Osteoblast (primary cell): Measurements from ENCODE around the gene FAM187B. TPM values are rescaled to one million over a fixed set of nuclear protein-coding genes. Genes with fewer than 3 reads are reported as not detected.

ENCODE experiments used
- DNase-seq: peaks from one replicate; pipeline ENCODE4 v3.0.0; 2011; ENCODE audit warnings: low spot score, mixed read lengths; ENCODE audit not compliant: insufficient read length; ENCODE audit errors: missing footprints
- H2AFZ ChIP-seq: 2 replicates; pipeline ENCODE4 v1.6.0; 2011; ENCODE audit warnings: mild to moderate bottlenecking, low read length
- H3K27ac ChIP-seq: 2 replicates; pipeline ENCODE4 v1.5.1; 2011; ENCODE audit warnings: mild to moderate bottlenecking, low read depth, low read length, moderate library complexity
- H3K27me3 ChIP-seq: 2 replicates; pipeline ENCODE4 v1.6.0; 2012; ENCODE audit warnings: mild to moderate bottlenecking, control low read depth, inconsistent platforms, low read length, moderate library complexity; ENCODE audit not compliant: insufficient read depth
- H3K36me3 ChIP-seq: 2 replicates; pipeline ENCODE4 v1.5.1; 2011; ENCODE audit warnings: mild to moderate bottlenecking, low read length, control low read depth, moderate library complexity; ENCODE audit not compliant: insufficient read depth
- H3K4me1 ChIP-seq: 2 replicates; pipeline ENCODE4 v1.5.1; 2011; ENCODE audit warnings: mild to moderate bottlenecking, low read length, control low read depth, moderate library complexity; ENCODE audit not compliant: insufficient read depth
- H3K4me2 ChIP-seq: 2 replicates; pipeline ENCODE4 v1.6.0; 2011; ENCODE audit warnings: mild to moderate bottlenecking, low read length; ENCODE audit not compliant: insufficient read depth
- H3K4me3 ChIP-seq: fragments of 200-600 bp; sonication (generic); 3 replicates; pipeline ENCODE4 v1.5.1; 2012; ENCODE audit warnings: mild to moderate bottlenecking, low read length, inconsistent platforms; ENCODE audit not compliant: insufficient read depth
- H3K79me2 ChIP-seq: 2 replicates; pipeline ENCODE4 v1.6.0; 2012; ENCODE audit warnings: mild to moderate bottlenecking, low read length, control low read depth, inconsistent platforms; ENCODE audit not compliant: insufficient read depth
- H3K9me3 ChIP-seq: 2 replicates; pipeline ENCODE4 v1.5.1; 2011; ENCODE audit warnings: low read depth, low read length, control low read depth
- H4K20me1 ChIP-seq: 2 replicates; pipeline ENCODE4 v1.6.0; 2012; ENCODE audit warnings: mild to moderate bottlenecking, low read length, control low read depth; ENCODE audit not compliant: insufficient read depth
- total RNA-seq: library from RNA; depleted of rRNA; stranded (reverse); fragments of >200 nt; gene quantifications from 2 replicates; pipeline ENCODE4 v1.2.3, GENCODE V29; 2012
- TF ChIP-seq, protein P1 (sequence below): IDR thresholded peaks from 2 replicates; pipeline ENCODE4 v1.5.1; 2011; ENCODE audit warnings: mild to moderate bottlenecking, low read depth, low read length, moderate library complexity; ENCODE audit errors: extremely low read depth

Gene FAM187B
- total RNA-seq, 1 donor, result not detected

DNA sequence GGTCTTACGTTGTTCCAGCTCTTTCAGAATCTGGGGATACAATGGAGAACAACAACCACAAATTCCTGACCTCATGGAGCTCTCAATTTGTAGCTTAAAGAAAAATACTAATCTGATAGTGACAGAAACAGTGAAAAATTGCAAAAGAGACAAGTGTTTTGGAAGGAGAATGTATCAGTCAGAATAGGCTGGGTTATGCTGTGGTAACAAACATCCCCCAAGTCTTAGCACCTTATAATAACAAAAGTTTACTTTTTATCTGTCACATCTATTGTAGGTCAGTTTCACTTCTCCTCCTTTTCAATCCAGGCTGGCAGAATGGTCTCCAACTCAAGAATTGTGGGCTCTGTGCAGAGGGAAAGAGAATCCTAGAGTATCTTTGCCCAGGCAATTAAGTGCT lies 9.5 kb downstream of the FAM187B start:
- Histone ChIP-seq H3K27me3 (peaks cover 3% of the 10 kb centered on the region), H2AFZ (no peak overlapping the region)

DNA sequence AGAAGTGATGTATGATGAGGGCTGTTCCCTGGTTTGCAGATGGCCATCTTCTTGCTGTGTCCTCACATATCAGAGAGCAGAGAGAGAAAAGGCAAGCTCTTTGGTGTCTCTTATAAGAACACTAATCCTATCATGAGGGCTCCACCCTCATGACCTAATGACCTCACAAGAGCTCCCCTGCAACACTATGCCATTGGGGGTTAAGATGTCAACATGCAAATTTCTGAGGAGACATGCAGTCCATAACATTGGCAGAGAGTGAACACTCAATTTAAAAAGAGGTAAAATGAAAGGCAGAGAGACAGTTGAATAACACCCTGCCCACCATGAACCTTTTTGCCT lies 10.9 kb downstream of the FAM187B start:
- no peaks in the 10 kb centered on the region for H3K36me3 ChIP-seq
- no peak overlapping the region for H2AFZ ChIP-seq
- no peak for DNase-seq
- no peaks in the 10 kb centered on the region for H3K79me2 ChIP-seq
- no peaks in the 10 kb centered on the region for H3K27me3 ChIP-seq
- H3K9me3 ChIP-seq, result no peaks in the 10 kb centered on the region
- H4K20me1 ChIP-seq, result no peaks in the 10 kb centered on the region
- TF ChIP-seq, protein P1, sequence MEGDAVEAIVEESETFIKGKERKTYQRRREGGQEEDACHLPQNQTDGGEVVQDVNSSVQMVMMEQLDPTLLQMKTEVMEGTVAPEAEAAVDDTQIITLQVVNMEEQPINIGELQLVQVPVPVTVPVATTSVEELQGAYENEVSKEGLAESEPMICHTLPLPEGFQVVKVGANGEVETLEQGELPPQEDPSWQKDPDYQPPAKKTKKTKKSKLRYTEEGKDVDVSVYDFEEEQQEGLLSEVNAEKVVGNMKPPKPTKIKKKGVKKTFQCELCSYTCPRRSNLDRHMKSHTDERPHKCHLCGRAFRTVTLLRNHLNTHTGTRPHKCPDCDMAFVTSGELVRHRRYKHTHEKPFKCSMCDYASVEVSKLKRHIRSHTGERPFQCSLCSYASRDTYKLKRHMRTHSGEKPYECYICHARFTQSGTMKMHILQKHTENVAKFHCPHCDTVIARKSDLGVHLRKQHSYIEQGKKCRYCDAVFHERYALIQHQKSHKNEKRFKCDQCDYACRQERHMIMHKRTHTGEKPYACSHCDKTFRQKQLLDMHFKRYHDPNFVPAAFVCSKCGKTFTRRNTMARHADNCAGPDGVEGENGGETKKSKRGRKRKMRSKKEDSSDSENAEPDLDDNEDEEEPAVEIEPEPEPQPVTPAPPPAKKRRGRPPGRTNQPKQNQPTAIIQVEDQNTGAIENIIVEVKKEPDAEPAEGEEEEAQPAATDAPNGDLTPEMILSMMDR, result no peak
- H3K4me2 ChIP-seq, result no peak overlapping the region
- H3K4me3 ChIP-seq, result no peak overlapping the region
- H3K4me1 ChIP-seq, result peaks cover 8% of the 10 kb centered on the region
- H3K27ac ChIP-seq, result no peak overlapping the region

More for the DNA sequence above, 9.5 kb downstream of the FAM187B start:
- DNase-seq, result no peak
- H3K9me3 ChIP-seq, result peaks cover 5% of the 10 kb centered on the region
- TF ChIP-seq, protein P1, result no peak
- H3K4me2 ChIP-seq, result no peak overlapping the region
- H4K20me1 ChIP-seq, result no peaks in the 10 kb centered on the region
- no peak overlapping the region for H3K27ac ChIP-seq
- H3K36me3 ChIP-seq, result no peaks in the 10 kb centered on the region
- H3K79me2 ChIP-seq, result no peaks in the 10 kb centered on the region
- H3K4me1 ChIP-seq, result peaks cover 4% of the 10 kb centered on the region
- H3K4me3 ChIP-seq, result no peak overlapping the region

DNA sequence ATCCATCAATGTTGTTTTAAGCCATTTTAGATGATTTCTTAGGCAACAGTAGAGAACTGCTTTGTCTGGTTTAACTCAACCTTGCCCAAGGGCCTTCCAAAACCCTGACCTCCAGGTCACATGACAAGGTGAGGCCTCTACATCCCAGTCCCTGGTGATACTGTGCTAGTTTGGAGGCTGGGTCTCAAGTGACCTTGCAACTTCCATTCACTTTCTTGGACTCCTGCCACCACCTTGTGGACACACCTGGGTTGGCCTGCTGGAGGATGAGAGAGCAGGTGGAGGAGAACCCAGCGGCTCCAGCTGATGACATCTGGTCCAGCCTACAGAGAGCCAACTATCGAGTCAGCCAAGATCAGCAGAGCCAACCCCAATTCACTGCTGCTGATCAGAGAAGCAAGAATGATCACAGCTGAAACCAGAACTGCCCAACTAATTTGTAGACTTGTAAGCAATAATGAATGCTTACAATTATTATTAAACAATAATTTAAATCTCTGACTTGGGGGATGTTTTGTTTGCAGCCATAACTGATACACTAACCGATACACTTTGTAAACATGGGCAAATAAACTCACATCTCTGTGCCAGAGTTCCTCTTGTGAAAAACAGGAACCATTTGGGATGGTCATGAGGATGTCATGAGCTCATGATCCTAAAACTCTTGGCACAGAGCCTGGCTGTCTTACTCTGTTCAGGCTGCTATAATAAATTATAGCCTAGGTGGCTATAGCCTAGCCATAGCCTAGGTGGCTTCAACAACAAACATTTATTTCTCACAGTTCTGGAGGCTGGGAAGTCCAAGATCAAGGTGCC lies 11.5 kb downstream of the FAM187B start:
- no peaks in the 10 kb centered on the region for H4K20me1 ChIP-seq
- no peaks in the 10 kb centered on the region for H3K9me3 ChIP-seq
- TF ChIP-seq, protein P1, result no peak
- H2AFZ ChIP-seq, result no peak overlapping the region
- no peak overlapping the region for H3K27ac ChIP-seq
- no peak overlapping the region for H3K4me3 ChIP-seq
- no peaks in the 10 kb centered on the region for H3K27me3 ChIP-seq
- H3K4me2 ChIP-seq, result no peak overlapping the region
- H3K4me1 ChIP-seq, result peaks cover 8% of the 10 kb centered on the region
- H3K36me3 ChIP-seq, result no peaks in the 10 kb centered on the region
- DNase-seq, result no peak
- no peaks in the 10 kb centered on the region for H3K79me2 ChIP-seq

DNA sequence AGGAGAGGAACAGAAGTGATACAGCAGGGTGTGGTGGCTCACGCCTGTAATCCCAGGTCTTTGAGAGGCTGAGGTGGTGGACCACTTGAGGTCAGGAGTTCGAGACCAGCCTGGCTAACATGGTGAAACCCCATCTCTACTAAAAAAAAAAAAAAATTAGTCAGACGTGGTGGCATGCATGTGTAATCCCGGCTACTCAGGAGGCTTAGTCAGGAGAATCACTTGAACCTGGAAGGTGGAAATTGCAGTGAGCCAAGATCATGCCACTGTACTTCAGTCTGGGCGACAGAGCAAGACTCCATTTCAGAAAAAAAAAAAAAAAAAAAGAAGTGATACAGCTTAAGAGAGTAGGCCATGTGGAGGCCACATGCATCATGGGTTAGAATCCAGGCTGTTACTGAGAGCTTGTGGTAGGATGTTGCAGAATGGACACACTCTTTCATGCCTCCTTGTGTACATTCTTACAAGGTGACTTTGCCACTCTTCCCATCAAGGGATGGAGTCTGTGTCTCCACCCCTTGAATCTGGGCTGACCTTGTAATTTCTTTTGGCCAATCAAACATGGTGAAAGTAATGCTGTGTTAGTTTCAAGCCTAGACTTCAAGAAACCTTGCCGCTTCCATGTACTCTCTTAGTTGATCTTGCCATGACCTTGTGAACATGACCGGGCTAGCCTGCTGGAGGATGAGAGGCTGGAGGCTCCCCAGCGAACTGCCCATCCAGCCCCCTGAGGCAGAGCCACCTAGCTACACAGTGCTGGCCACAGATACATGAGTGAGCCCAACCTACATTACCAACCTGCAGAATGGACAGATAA lies 12.3 kb downstream of the FAM187B start:
- peaks cover 8% of the 10 kb centered on the region for H3K4me1 ChIP-seq
- no peak overlapping the region for H3K27ac ChIP-seq
- DNase-seq, result peak; percentile 32
- no peak overlapping the region for H3K4me2 ChIP-seq
- no peaks in the 10 kb centered on the region for H3K79me2 ChIP-seq
- H2AFZ ChIP-seq, result no peak overlapping the region
- TF ChIP-seq, protein P1, result no peak
- H4K20me1 ChIP-seq, result no peaks in the 10 kb centered on the region
- no peak overlapping the region for H3K4me3 ChIP-seq
- H3K36me3 ChIP-seq, result no peaks in the 10 kb centered on the region
- no peaks in the 10 kb centered on the region for H3K27me3 ChIP-seq
- no peaks in the 10 kb centered on the region for H3K9me3 ChIP-seq
